H9 (cell line): Measurements from ENCODE around the gene NAA15. TPM values are rescaled to one million over a fixed set of nuclear protein-coding genes. Genes with fewer than 3 reads are reported as not detected.

Source experiments
- DNase-seq: peaks from one replicate; pipeline ENCODE4 v3.0.0-alpha.2; 2017
- H2AFZ ChIP-seq: one replicate; pipeline ENCODE4 v1.6.1; 2013; ENCODE audit warnings: mild to moderate bottlenecking, low read length, control low read depth, moderate library complexity
- H2AK5ac ChIP-seq: 2 replicates; pipeline ENCODE4 v1.6.1; 2013; ENCODE audit warnings: low read length, control low read depth, mixed read lengths; ENCODE audit not compliant: insufficient read length
- H2BK120ac ChIP-seq: one replicate; pipeline ENCODE4 v1.6.1; 2013; ENCODE audit warnings: low read depth, mild to moderate bottlenecking, low read length, control low read depth, inconsistent platforms; ENCODE audit not compliant: poor library complexity, severe bottlenecking
- H2BK12ac ChIP-seq: 2 replicates; pipeline ENCODE4 v1.6.1; 2013; ENCODE audit warnings: low read length, control low read depth, mixed read lengths, low read depth; ENCODE audit not compliant: insufficient read length
- H2BK15ac ChIP-seq: 2 replicates; pipeline ENCODE4 v1.6.1; 2013; ENCODE audit warnings: low read depth, low read length, control low read depth
- H2BK20ac ChIP-seq: one replicate; pipeline ENCODE4 v1.6.1; 2013; ENCODE audit warnings: low read depth, mild to moderate bottlenecking, low read length, control low read depth, inconsistent platforms; ENCODE audit not compliant: poor library complexity, severe bottlenecking
- H2BK5ac ChIP-seq: 2 replicates; pipeline ENCODE4 v1.6.1; 2013; ENCODE audit warnings: low read length, control low read depth, mixed read lengths; ENCODE audit not compliant: insufficient read length
- H3K14ac ChIP-seq: 2 replicates; pipeline ENCODE4 v1.6.1; 2013; ENCODE audit warnings: low read length, control low read depth; ENCODE audit not compliant: insufficient read depth
- H3K18ac ChIP-seq: 2 replicates; pipeline ENCODE4 v1.6.1; 2013; ENCODE audit warnings: low read depth, mild to moderate bottlenecking, mixed read lengths, low read length, control low read depth; ENCODE audit not compliant: insufficient read length
- H3K23ac ChIP-seq: 2 replicates; pipeline ENCODE4 v1.6.1; 2013; ENCODE audit warnings: low read length, control low read depth, mixed read lengths, low read depth; ENCODE audit not compliant: insufficient read length
- H3K23me2 ChIP-seq: 2 replicates; pipeline ENCODE4 v1.6.1; 2013; ENCODE audit warnings: low read depth, mild to moderate bottlenecking, mixed read lengths, low read length, control low read depth; ENCODE audit not compliant: insufficient read length, poor library complexity, severe bottlenecking
- H3K27ac ChIP-seq: 2 replicates; pipeline ENCODE4 v1.5.1; 2013; ENCODE audit warnings: low read length, control low read depth, mixed read lengths, low read depth; ENCODE audit not compliant: insufficient read length
- H3K27me3 ChIP-seq: 2 replicates; pipeline ENCODE4 v1.6.1; 2013; ENCODE audit warnings: low read length, control low read depth, inconsistent platforms; ENCODE audit not compliant: insufficient read depth
- H3K4ac ChIP-seq: 2 replicates; pipeline ENCODE4 v1.6.1; 2013; ENCODE audit warnings: low read depth, mild to moderate bottlenecking, control low read depth, inconsistent platforms, low read length, moderate library complexity
- H3K4me1 ChIP-seq: 2 replicates; pipeline ENCODE4 v1.6.1; 2013; ENCODE audit warnings: low read length, control low read depth, inconsistent platforms; ENCODE audit not compliant: insufficient read depth
- H3K4me2 ChIP-seq: 2 replicates; pipeline ENCODE4 v1.6.1; 2013; ENCODE audit warnings: low read length, control low read depth, mixed read lengths; ENCODE audit not compliant: insufficient read length, insufficient read depth
- H3K56ac ChIP-seq: 2 replicates; pipeline ENCODE4 v1.6.1; 2013; ENCODE audit warnings: low read depth, mild to moderate bottlenecking, mixed read lengths, low read length, control low read depth; ENCODE audit not compliant: insufficient read length
- H3K79me1 ChIP-seq: 2 replicates; pipeline ENCODE4 v1.6.1; 2013; ENCODE audit warnings: low read depth, mild to moderate bottlenecking, moderate library complexity, low read length, control low read depth, inconsistent platforms; ENCODE audit not compliant: insufficient read depth, poor library complexity, severe bottlenecking
- H3K79me2 ChIP-seq: 2 replicates; pipeline ENCODE4 v1.6.1; 2013; ENCODE audit warnings: low read length, control low read depth, inconsistent platforms; ENCODE audit not compliant: insufficient read depth
- H3K9ac ChIP-seq: 2 replicates; pipeline ENCODE4 v1.6.1; 2013; ENCODE audit warnings: low read length, control low read depth, mixed read lengths; ENCODE audit not compliant: insufficient read length; ENCODE audit errors: extremely low read depth
- H3K9me3 ChIP-seq: one replicate; pipeline ENCODE4 v1.6.1; 2013; ENCODE audit warnings: low read depth, low read length, inconsistent platforms; ENCODE audit not compliant: control insufficient read depth
- H3T11ph ChIP-seq: one replicate; pipeline ENCODE4 v1.6.1; 2013; ENCODE audit warnings: mild to moderate bottlenecking, low read length, control low read depth, inconsistent platforms
- H4K20me1 ChIP-seq: one replicate; pipeline ENCODE4 v1.6.1; 2013; ENCODE audit not compliant: control insufficient read depth, insufficient read length, insufficient read depth
- H4K5ac ChIP-seq: 2 replicates; pipeline ENCODE4 v1.6.1; 2013; ENCODE audit warnings: low read depth, mild to moderate bottlenecking, mixed read lengths, low read length, control low read depth; ENCODE audit not compliant: insufficient read length
- H4K8ac ChIP-seq: replicated peaks from 2 replicates; pipeline ENCODE4 v1.6.1; 2013; ENCODE audit warnings: low read length, control low read depth, mixed read lengths, low read depth; ENCODE audit not compliant: insufficient read length
- H4K91ac ChIP-seq: 2 replicates; pipeline ENCODE4 v1.6.1; 2013; ENCODE audit warnings: low read depth, mild to moderate bottlenecking, moderate library complexity, mixed read lengths, low read length, control low read depth; ENCODE audit not compliant: insufficient read length
- H3K27ac Mint-ChIP-seq, 3 experiments: 2 replicates in 2 of 3; 3 replicates in 1 of 3; pipeline ENCODE4 v1.8.0; 2020 to 2021; ENCODE audit warnings: mixed read lengths in 3 of 3, mild to moderate bottlenecking in 1 of 3, moderate library complexity in 1 of 3
- H3K27me3 Mint-ChIP-seq: 2 replicates; pipeline ENCODE4 v1.8.0; 2021; ENCODE audit warnings: low read depth, mild to moderate bottlenecking, moderate library complexity, mixed read lengths
- H3K36me3 Mint-ChIP-seq, 3 experiments: 2 replicates in 2 of 3; 3 replicates in 1 of 3; pipeline ENCODE4 v1.8.0; 2020 to 2021; ENCODE audit warnings: low read depth in 3 of 3, mixed read lengths in 3 of 3; ENCODE audit not compliant: insufficient read depth in 1 of 3
- H3K4me1 Mint-ChIP-seq, 2 experiments: 2 replicates each; pipeline ENCODE4 v1.8.0; 2020; ENCODE audit warnings: mixed read lengths in 2 of 2
- H3K4me3 Mint-ChIP-seq, 2 experiments: 2 replicates in 1 of 2; 3 replicates in 1 of 2; pipeline ENCODE4 v1.8.0; 2020 to 2021; ENCODE audit warnings: mild to moderate bottlenecking in 2 of 2, mixed read lengths in 2 of 2, moderate library complexity in 1 of 2
- H3K9me3 Mint-ChIP-seq, 2 experiments: 2 replicates in 1 of 2; 3 replicates in 1 of 2; pipeline ENCODE4 v1.8.0; 2020; ENCODE audit warnings: mild to moderate bottlenecking in 2 of 2, mixed read lengths in 2 of 2, moderate library complexity in 1 of 2
- CTCF ChIP-seq: fragments of 200-600 bp; sonication (generic); conservative IDR thresholded peaks from 3 replicates; pipeline ENCODE4 v1.8.0; 2021; ENCODE audit warnings: antibody characterized with exemption, mild to moderate bottlenecking
- WGBS: extraction: QIAGEN DNeasy Blood & Tissue Kit; methylation state at CpG from one replicate; pipeline ENCODE4 v1.1.7; 2013; ENCODE audit warnings: missing lambda C conversion rate, low lambda C conversion rate, mixed read lengths; ENCODE audit not compliant: insufficient read length; ENCODE audit errors: extremely low coverage; 5-methylcytosine and 5-hydroxymethylcytosine counted together
- total RNA-seq: library from RNA; stranded (reverse); gene quantifications from 2 replicates; pipeline ENCODE4 v1.2.1, GENCODE V29; 2021

NAA15 gene
- total RNA-seq, 1 experiment from 2014 or later: 115 TPM

GRCh38 chr4:139386421-139386820 is 85.1 kb downstream of the NAA15 start:
- no peak for TF ChIP-seq CTCF
- no peak overlapping the region for H4K5ac ChIP-seq
- H3K56ac ChIP-seq: no peak overlapping the region
- no peak overlapping the region for H2BK12ac ChIP-seq
- Mint-ChIP-seq H3K4me3 (no peak overlapping the region), H3K9me3 (no peaks in the 10 kb centered on the region), H3K36me3 (peaks cover 16 to 82% (median 52%) of the 10 kb centered on the region in 3 experiments), H3K27me3 (no peaks in the 10 kb centered on the region), H3K4me1 (no peaks in the 10 kb centered on the region), H3K27ac (no peak overlapping the region)
- H3K4me2 ChIP-seq: no peak overlapping the region
- no peaks in the 10 kb centered on the region for H3K4me1 ChIP-seq
- H3K14ac ChIP-seq: no peak overlapping the region
- H2BK20ac ChIP-seq: no peak overlapping the region
- H3K79me1 ChIP-seq: no peaks in the 10 kb centered on the region
- no peak overlapping the region for H4K8ac ChIP-seq
- no peaks in the 10 kb centered on the region for H4K20me1 ChIP-seq
- H3K27me3 ChIP-seq: no peaks in the 10 kb centered on the region
- WGBS: no CpG with 5 or more reads among the region's 4 CpGs
- no peaks in the 10 kb centered on the region for H3K9me3 ChIP-seq
- no peak overlapping the region for H2AFZ ChIP-seq
- DNase-seq: no peak
- H3T11ph ChIP-seq: no peak overlapping the region
- no peak overlapping the region for H2BK15ac ChIP-seq
- H2AK5ac ChIP-seq: no peak overlapping the region
- H4K91ac ChIP-seq: no peak overlapping the region
- H3K79me2 ChIP-seq: no peaks in the 10 kb centered on the region
- H3K27ac ChIP-seq: no peak overlapping the region
- H3K23ac ChIP-seq: no peak overlapping the region
- no peak overlapping the region for H2BK5ac ChIP-seq
- no peak overlapping the region for H3K4ac ChIP-seq
- no peak overlapping the region for H2BK120ac ChIP-seq
- H3K23me2 ChIP-seq: no peaks in the 10 kb centered on the region
- H3K9ac ChIP-seq: no peak overlapping the region
- H3K18ac ChIP-seq: no peak overlapping the region
